WTC11 (cell line): ENCODE measurements around the gene KCNQ2. TPM values are rescaled to one million over a fixed set of nuclear protein-coding genes. Genes with fewer than 3 reads are reported as not detected.
A peak's percentile ranks its signal among the peaks of the same experiment; 100 is the strongest.

Experiments
- ATAC-seq: fragments of 200-7000 bp; cut with Tn5 transposase; 2 replicates; pipeline ENCODE4 v1.10.0; 2021; ENCODE audit warnings: mild to moderate bottlenecking, moderate library complexity
- CTCF ChIA-PET: fragments of 300-600 bp; sonication (Branson Sonifier 250); formaldehyde crosslinking; loops from one replicate; lab custom pipeline; 2021; ENCODE audit warnings: antibody characterized with exemption; lab: Charles Lee
- POLR2A ChIA-PET: fragments of 350-600 bp; sonication (Branson Sonifier 250); formaldehyde crosslinking; loops from one replicate; lab custom pipeline; 2021; ENCODE audit warnings: antibody characterized with exemption; lab: Charles Lee
- DNase-seq: peaks from one replicate; pipeline ENCODE4 v3.0.0; 2021; ENCODE audit warnings: low spot score
- H3K27ac Mint-ChIP-seq: 2 replicates; pipeline ENCODE4 v1.8.0; 2021; ENCODE audit warnings: mixed read lengths
- H3K27me3 Mint-ChIP-seq: 2 replicates; pipeline ENCODE4 v1.8.0; 2021; ENCODE audit warnings: low read depth, mild to moderate bottlenecking, moderate library complexity, mixed read lengths
- H3K36me3 Mint-ChIP-seq: 2 replicates; pipeline ENCODE4 v1.8.0; 2021; ENCODE audit warnings: mixed read lengths
- H3K4me1 Mint-ChIP-seq: 2 replicates; pipeline ENCODE4 v1.8.0; 2022; ENCODE audit warnings: mixed read lengths
- H3K4me3 Mint-ChIP-seq: 2 replicates; pipeline ENCODE4 v1.8.0; 2021; ENCODE audit warnings: mild to moderate bottlenecking, moderate library complexity, mixed read lengths
- H3K9me3 Mint-ChIP-seq: 2 replicates; pipeline ENCODE4 v1.8.0; 2021; ENCODE audit warnings: mixed read lengths
- AR ChIP-seq: fragments of 250-450 bp; sonication (Bioruptor Pico); IDR thresholded peaks from 2 replicates; pipeline ENCODE4 v1.9.0; 2021; ENCODE audit warnings: mild to moderate bottlenecking
- ATF1 ChIP-seq: sonication (generic); formaldehyde crosslinking; IDR thresholded peaks from 2 replicates; pipeline ENCODE4 v1.8.1; 2023; ENCODE audit warnings: mild to moderate bottlenecking, moderate library complexity, missing genetic modification reagents
- ETV6 ChIP-seq: sonication (generic); formaldehyde crosslinking; IDR thresholded peaks from 2 replicates; pipeline ENCODE4 v1.8.1; 2022; ENCODE audit warnings: mild to moderate bottlenecking, missing genetic modification reagents
- FOXK1 ChIP-seq: sonication (generic); formaldehyde crosslinking; IDR thresholded peaks from 2 replicates; pipeline ENCODE4 v1.8.0; 2022; ENCODE audit warnings: mild to moderate bottlenecking, moderate library complexity, missing genetic modification reagents
- IRF1 ChIP-seq: sonication (generic); formaldehyde crosslinking; IDR thresholded peaks from 2 replicates; pipeline ENCODE4 v1.8.0; 2023; ENCODE audit warnings: missing genetic modification reagents
- PRDM15 ChIP-seq: sonication (generic); formaldehyde crosslinking; IDR thresholded peaks from 2 replicates; pipeline ENCODE4 v1.8.0; 2022; ENCODE audit warnings: missing genetic modification reagents
- ZBTB21 ChIP-seq: sonication (generic); formaldehyde crosslinking; IDR thresholded peaks from 2 replicates; pipeline ENCODE4 v1.8.1; 2023; ENCODE audit warnings: mild to moderate bottlenecking, missing genetic modification reagents, borderline replicate concordance
- ZNF138 ChIP-seq: sonication (generic); formaldehyde crosslinking; conservative IDR thresholded peaks from 2 replicates; pipeline ENCODE4 v1.8.1; 2022; ENCODE audit warnings: mild to moderate bottlenecking, moderate library complexity, missing genetic modification reagents
- ZNF219 ChIP-seq: sonication (generic); formaldehyde crosslinking; IDR thresholded peaks from 2 replicates; pipeline ENCODE4 v1.8.0; 2023; ENCODE audit warnings: missing genetic modification reagents, mild to moderate bottlenecking, borderline replicate concordance
- ZNF263 ChIP-seq: sonication (generic); formaldehyde crosslinking; IDR thresholded peaks from 2 replicates; pipeline ENCODE4 v1.8.1; 2022; ENCODE audit warnings: low read depth, mild to moderate bottlenecking, moderate library complexity, missing genetic modification reagents
- ZNF396 ChIP-seq: fragments of 250-450 bp; sonication (Bioruptor Pico); IDR thresholded peaks from 2 replicates; pipeline ENCODE4 v1.8.0; 2021; ENCODE audit warnings: mild to moderate bottlenecking, moderate library complexity, borderline replicate concordance
- ZNF423 ChIP-seq: fragments of 250-450 bp; sonication (Bioruptor Pico); IDR thresholded peaks from 2 replicates; pipeline ENCODE4 v2.1.2; 2022; ENCODE audit warnings: mild to moderate bottlenecking, moderate library complexity
- ZNF671 ChIP-seq: fragments of 250-450 bp; sonication (Bioruptor Pico); IDR thresholded peaks from 2 replicates; pipeline ENCODE4 v1.8.0; 2021; ENCODE audit warnings: mild to moderate bottlenecking
- total RNA-seq: library from RNA; stranded (reverse); gene quantifications from 3 replicates; pipeline ENCODE4 v1.2.3, GENCODE V29; 2021
- TF ChIP-seq, protein P1 (sequence below): sonication (generic); formaldehyde crosslinking; conservative IDR thresholded peaks from 2 replicates; pipeline ENCODE4 v1.8.1; 2023; ENCODE audit warnings: mild to moderate bottlenecking, low read depth, missing genetic modification reagents, moderate library complexity

The KCNQ2 gene
- total RNA-seq, 1 experiment from 2014 or later, result 99.8 TPM

GRCh38 chr20:63361519-63362435, 110.7 kb downstream of the KCNQ2 start:
- peak; percentile 38 for ATAC-seq
- CTCF ChIA-PET, result interaction anchor here (0.6 to 4.3 kb wide), 17 partner anchors 9 to 667 kb away, joined by 3 to 68 read pairs (median 5); partner anchors contain the start of gene PTK6

More at GRCh38 chr20:63361519-63362435, 110.7 kb downstream of the KCNQ2 start:
- Mint-ChIP-seq H3K4me3 (peak overlapping the region; percentile 57), H3K4me1 (peaks cover 11% of the 10 kb centered on the region), H3K36me3 (no peaks in the 10 kb centered on the region), H3K27ac (peak overlapping the region; percentile 18; the same call in 1 of the 2 replicates), H3K9me3 (no peaks in the 10 kb centered on the region), H3K27me3 (peaks cover 12% of the 10 kb centered on the region)
- POLR2A ChIA-PET, result interaction anchor here (1.1 to 1.2 kb wide), 2 partner anchors 15 to 32 kb away, joined by 3 to 4 read pairs; no protein-coding TSS in a partner anchor
- DNase-seq, result peak; percentile 55
- TF ChIP-seq ATF1 (CRISPR knock-in tag), result no peak
- 0 out of 2 replicates have a peak, but pooled peaks have one; percentile 12 for TF ChIP-seq ZBTB21
- TF ChIP-seq ZNF263 (CRISPR knock-in tag), result peak; percentile 37
- TF ChIP-seq, protein P1, sequence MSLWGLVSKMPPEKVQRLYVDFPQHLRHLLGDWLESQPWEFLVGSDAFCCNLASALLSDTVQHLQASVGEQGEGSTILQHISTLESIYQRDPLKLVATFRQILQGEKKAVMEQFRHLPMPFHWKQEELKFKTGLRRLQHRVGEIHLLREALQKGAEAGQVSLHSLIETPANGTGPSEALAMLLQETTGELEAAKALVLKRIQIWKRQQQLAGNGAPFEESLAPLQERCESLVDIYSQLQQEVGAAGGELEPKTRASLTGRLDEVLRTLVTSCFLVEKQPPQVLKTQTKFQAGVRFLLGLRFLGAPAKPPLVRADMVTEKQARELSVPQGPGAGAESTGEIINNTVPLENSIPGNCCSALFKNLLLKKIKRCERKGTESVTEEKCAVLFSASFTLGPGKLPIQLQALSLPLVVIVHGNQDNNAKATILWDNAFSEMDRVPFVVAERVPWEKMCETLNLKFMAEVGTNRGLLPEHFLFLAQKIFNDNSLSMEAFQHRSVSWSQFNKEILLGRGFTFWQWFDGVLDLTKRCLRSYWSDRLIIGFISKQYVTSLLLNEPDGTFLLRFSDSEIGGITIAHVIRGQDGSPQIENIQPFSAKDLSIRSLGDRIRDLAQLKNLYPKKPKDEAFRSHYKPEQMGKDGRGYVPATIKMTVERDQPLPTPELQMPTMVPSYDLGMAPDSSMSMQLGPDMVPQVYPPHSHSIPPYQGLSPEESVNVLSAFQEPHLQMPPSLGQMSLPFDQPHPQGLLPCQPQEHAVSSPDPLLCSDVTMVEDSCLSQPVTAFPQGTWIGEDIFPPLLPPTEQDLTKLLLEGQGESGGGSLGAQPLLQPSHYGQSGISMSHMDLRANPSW (CRISPR knock-in tag), result no peak
- TF ChIP-seq ZNF423 (CRISPR knock-in tag), result peak; percentile 53; the same call in 1 of the 2 replicates
- no peak for TF ChIP-seq ZNF219 (CRISPR knock-in tag)
- no peak for TF ChIP-seq AR (CRISPR knock-in tag)
- no peak for TF ChIP-seq PRDM15 (CRISPR knock-in tag)
- TF ChIP-seq ETV6 (CRISPR knock-in tag), result no peak
- TF ChIP-seq IRF1 (CRISPR knock-in tag), result no peak
- TF ChIP-seq ZNF138 (CRISPR knock-in tag), result no peak
- no peak for TF ChIP-seq FOXK1 (CRISPR knock-in tag)
- no peak for TF ChIP-seq ZNF671
- no peak for TF ChIP-seq ZNF396
